Neural cell (in vitro differentiated cells): ENCODE data around the gene KL. TPM values are rescaled to one million over a fixed set of nuclear protein-coding genes. Genes with fewer than 3 reads are reported as not detected.

Source experiments
- H2AFZ ChIP-seq: fragments of 200-600, 300-800 bp; sonication (generic), shearing (Covaris generic); 2 replicates; pipeline ENCODE4 v1.6.0; 2014; ENCODE audit warnings: low read depth, mild to moderate bottlenecking, antibody characterized with exemption, low read length, moderate library complexity
- H3F3A ChIP-seq: fragments of 200-600 bp; shearing (Covaris generic); 2 replicates; pipeline ENCODE4 v1.6.1; 2016; ENCODE audit warnings: mild to moderate bottlenecking, moderate library complexity, mixed read lengths, antibody characterized with exemption, low read length; ENCODE audit not compliant: insufficient read depth, poor library complexity, severe bottlenecking
- H3K27ac ChIP-seq: fragments of 200-600, 300-800 bp; sonication (generic), shearing (Covaris generic); 2 replicates; pipeline ENCODE4 v1.5.1; 2014; ENCODE audit warnings: mild to moderate bottlenecking, low read length, moderate library complexity
- H3K27me3 ChIP-seq: fragments of 300-800, 200-600 bp; sonication (generic), shearing (Covaris generic); 2 replicates; pipeline ENCODE4 v1.6.0; 2014; ENCODE audit warnings: mild to moderate bottlenecking, low read depth, low read length, moderate library complexity; ENCODE audit not compliant: insufficient read depth
- H3K36me3 ChIP-seq: fragments of 300-800, 200-600 bp; sonication (generic), shearing (Covaris generic); 2 replicates; pipeline ENCODE4 v1.5.1; 2014; ENCODE audit warnings: mild to moderate bottlenecking, antibody characterized with exemption, low read length, moderate library complexity; ENCODE audit not compliant: insufficient read depth
- H3K4me2 ChIP-seq: fragments of 300-800, 200-600 bp; sonication (generic), shearing (Covaris generic); 2 replicates; pipeline ENCODE4 v1.6.0; 2014; ENCODE audit warnings: mild to moderate bottlenecking, low read length
- H3K4me3 ChIP-seq: fragments of 300-800, 200-600 bp; sonication (generic), shearing (Covaris generic); 2 replicates; pipeline ENCODE4 v1.5.1; 2014; ENCODE audit warnings: mild to moderate bottlenecking, low read length, moderate library complexity
- H3K79me2 ChIP-seq: fragments of 200-600 bp; shearing (Covaris generic); replicated peaks from 2 replicates; pipeline ENCODE4 v1.6.0; 2014; ENCODE audit warnings: mild to moderate bottlenecking, low read length, moderate library complexity; ENCODE audit not compliant: insufficient read depth
- H3K9ac ChIP-seq: fragments of 300-800, 200-600 bp; sonication (generic), shearing (Covaris generic); 2 replicates; pipeline ENCODE4 v1.6.1; 2016; ENCODE audit warnings: mild to moderate bottlenecking, low read length, mixed read lengths
- H3K9me2 ChIP-seq: fragments of 200-600 bp; shearing (Covaris generic); 2 replicates; pipeline ENCODE4 v1.6.1; 2016; ENCODE audit warnings: mild to moderate bottlenecking, low read length, mixed read lengths; ENCODE audit not compliant: insufficient read depth
- H3K9me3 ChIP-seq: fragments of 200-600, 300-800 bp; sonication (generic), shearing (Covaris generic); 2 replicates; pipeline ENCODE4 v1.6.1; 2016; ENCODE audit warnings: mild to moderate bottlenecking, mixed run types, low read length, moderate library complexity, mixed read lengths
- H4K20me1 ChIP-seq: fragments of 200-600 bp; shearing (Covaris generic); 2 replicates; pipeline ENCODE4 v1.6.1; 2016; ENCODE audit warnings: mild to moderate bottlenecking, mixed run types; ENCODE audit not compliant: insufficient read depth
- EP300 ChIP-seq: fragments of 450-650 bp; conservative IDR thresholded peaks from 2 replicates; pipeline ENCODE4 v1.6.1; 2014; ENCODE audit warnings: antibody characterized with exemption, mild to moderate bottlenecking, moderate library complexity; ENCODE audit not compliant: poor library complexity, severe bottlenecking
- EZH2 ChIP-seq: fragments of 200-600, 300-800 bp; shearing (Covaris generic), sonication (generic); IDR thresholded peaks from 2 replicates; pipeline ENCODE4 v1.6.1; 2014; ENCODE audit warnings: antibody characterized with exemption, low read length, borderline replicate concordance, mild to moderate bottlenecking; ENCODE audit not compliant: insufficient read depth, poor library complexity, severe bottlenecking
- MXI1 ChIP-seq: fragments of 450-650 bp; conservative IDR thresholded peaks from 2 replicates; pipeline ENCODE4 v1.6.1; 2014; ENCODE audit warnings: antibody characterized with exemption, mild to moderate bottlenecking; ENCODE audit not compliant: poor library complexity, severe bottlenecking
- POLR2AphosphoS5 ChIP-seq: IDR thresholded peaks from 2 replicates; pipeline ENCODE4 v1.6.1; 2012
- RAD21 ChIP-seq: fragments of 450-650 bp; conservative IDR thresholded peaks from 2 replicates; pipeline ENCODE4 v1.6.1; 2014; ENCODE audit warnings: antibody characterized with exemption, mild to moderate bottlenecking, moderate library complexity
- SMC3 ChIP-seq: fragments of 450-650 bp; conservative IDR thresholded peaks from 2 replicates; pipeline ENCODE4 v1.6.1; 2014; ENCODE audit warnings: antibody characterized with exemption, mild to moderate bottlenecking, moderate library complexity; ENCODE audit not compliant: poor library complexity
- TAF1 ChIP-seq: IDR thresholded peaks from 2 replicates; pipeline ENCODE4 v1.6.1; 2012; ENCODE audit warnings: low read depth
- polyA plus RNA-seq: library from polyadenylated mRNA; depleted of rRNA; stranded (reverse); fragments of >200 nt; gene quantifications from 2 replicates; pipeline ENCODE4 v1.2.3, GENCODE V29; 2014
- TF ChIP-seq, protein P1 (sequence below): IDR thresholded peaks from 2 replicates; pipeline ENCODE4 v1.6.1; 2012; ENCODE audit warnings: borderline replicate concordance
- TF ChIP-seq, protein P2 (sequence below): fragments of 450-650 bp; IDR thresholded peaks from 2 replicates; pipeline ENCODE4 v1.5.1; 2014; ENCODE audit warnings: antibody characterized with exemption, mild to moderate bottlenecking, moderate library complexity; ENCODE audit not compliant: poor library complexity, severe bottlenecking

Gene KL
- polyA plus RNA-seq, 1 donor from 2014 or later, result 0.09 TPM

DNA sequence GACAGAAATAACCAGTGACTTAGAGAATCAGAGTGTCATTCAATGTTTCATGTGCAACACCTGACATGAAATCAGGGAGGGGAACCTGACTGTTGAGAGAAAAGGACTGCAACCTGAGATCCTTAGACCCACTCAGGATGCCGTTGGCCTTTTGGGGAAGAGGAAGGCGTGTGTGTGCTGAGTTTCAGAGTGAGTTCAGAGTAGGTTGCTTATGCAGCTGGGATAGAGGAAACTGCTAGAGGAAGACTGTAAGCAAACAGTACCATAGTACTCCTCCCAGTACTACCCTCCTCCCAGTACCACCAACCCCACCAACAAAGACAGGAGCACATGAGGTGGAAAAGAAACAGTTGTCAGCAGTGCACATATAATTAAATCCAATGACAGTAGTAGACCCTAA lies 63.7 kb downstream of the KL start:
- H3K36me3 ChIP-seq, result no peaks in the 10 kb centered on the region
- no peaks in the 10 kb centered on the region for H4K20me1 ChIP-seq
- no peak overlapping the region for H2AFZ ChIP-seq
- no peak overlapping the region for H3K4me3 ChIP-seq
- H3K27me3 ChIP-seq, result no peaks in the 10 kb centered on the region
- H3K9ac ChIP-seq, result no peak overlapping the region
- no peak overlapping the region for H3K27ac ChIP-seq
- H3F3A ChIP-seq, result no peaks in the 10 kb centered on the region
- no peaks in the 10 kb centered on the region for H3K79me2 ChIP-seq
- no peaks in the 10 kb centered on the region for H3K9me3 ChIP-seq
- no peak for TF ChIP-seq EP300
- TF ChIP-seq, protein P1, sequence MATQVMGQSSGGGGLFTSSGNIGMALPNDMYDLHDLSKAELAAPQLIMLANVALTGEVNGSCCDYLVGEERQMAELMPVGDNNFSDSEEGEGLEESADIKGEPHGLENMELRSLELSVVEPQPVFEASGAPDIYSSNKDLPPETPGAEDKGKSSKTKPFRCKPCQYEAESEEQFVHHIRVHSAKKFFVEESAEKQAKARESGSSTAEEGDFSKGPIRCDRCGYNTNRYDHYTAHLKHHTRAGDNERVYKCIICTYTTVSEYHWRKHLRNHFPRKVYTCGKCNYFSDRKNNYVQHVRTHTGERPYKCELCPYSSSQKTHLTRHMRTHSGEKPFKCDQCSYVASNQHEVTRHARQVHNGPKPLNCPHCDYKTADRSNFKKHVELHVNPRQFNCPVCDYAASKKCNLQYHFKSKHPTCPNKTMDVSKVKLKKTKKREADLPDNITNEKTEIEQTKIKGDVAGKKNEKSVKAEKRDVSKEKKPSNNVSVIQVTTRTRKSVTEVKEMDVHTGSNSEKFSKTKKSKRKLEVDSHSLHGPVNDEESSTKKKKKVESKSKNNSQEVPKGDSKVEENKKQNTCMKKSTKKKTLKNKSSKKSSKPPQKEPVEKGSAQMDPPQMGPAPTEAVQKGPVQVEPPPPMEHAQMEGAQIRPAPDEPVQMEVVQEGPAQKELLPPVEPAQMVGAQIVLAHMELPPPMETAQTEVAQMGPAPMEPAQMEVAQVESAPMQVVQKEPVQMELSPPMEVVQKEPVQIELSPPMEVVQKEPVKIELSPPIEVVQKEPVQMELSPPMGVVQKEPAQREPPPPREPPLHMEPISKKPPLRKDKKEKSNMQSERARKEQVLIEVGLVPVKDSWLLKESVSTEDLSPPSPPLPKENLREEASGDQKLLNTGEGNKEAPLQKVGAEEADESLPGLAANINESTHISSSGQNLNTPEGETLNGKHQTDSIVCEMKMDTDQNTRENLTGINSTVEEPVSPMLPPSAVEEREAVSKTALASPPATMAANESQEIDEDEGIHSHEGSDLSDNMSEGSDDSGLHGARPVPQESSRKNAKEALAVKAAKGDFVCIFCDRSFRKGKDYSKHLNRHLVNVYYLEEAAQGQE, result no peak
- no peak for TF ChIP-seq TAF1
- no peak for TF ChIP-seq MXI1
- TF ChIP-seq RAD21, result no peak
- TF ChIP-seq EZH2, result no peak
- TF ChIP-seq POLR2AphosphoS5, result no peak
- TF ChIP-seq, protein P2, sequence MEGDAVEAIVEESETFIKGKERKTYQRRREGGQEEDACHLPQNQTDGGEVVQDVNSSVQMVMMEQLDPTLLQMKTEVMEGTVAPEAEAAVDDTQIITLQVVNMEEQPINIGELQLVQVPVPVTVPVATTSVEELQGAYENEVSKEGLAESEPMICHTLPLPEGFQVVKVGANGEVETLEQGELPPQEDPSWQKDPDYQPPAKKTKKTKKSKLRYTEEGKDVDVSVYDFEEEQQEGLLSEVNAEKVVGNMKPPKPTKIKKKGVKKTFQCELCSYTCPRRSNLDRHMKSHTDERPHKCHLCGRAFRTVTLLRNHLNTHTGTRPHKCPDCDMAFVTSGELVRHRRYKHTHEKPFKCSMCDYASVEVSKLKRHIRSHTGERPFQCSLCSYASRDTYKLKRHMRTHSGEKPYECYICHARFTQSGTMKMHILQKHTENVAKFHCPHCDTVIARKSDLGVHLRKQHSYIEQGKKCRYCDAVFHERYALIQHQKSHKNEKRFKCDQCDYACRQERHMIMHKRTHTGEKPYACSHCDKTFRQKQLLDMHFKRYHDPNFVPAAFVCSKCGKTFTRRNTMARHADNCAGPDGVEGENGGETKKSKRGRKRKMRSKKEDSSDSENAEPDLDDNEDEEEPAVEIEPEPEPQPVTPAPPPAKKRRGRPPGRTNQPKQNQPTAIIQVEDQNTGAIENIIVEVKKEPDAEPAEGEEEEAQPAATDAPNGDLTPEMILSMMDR, result no peak
- TF ChIP-seq SMC3, result no peak
- no peaks in the 10 kb centered on the region for H3K9me2 ChIP-seq
- no peak overlapping the region for H3K4me2 ChIP-seq

DNA sequence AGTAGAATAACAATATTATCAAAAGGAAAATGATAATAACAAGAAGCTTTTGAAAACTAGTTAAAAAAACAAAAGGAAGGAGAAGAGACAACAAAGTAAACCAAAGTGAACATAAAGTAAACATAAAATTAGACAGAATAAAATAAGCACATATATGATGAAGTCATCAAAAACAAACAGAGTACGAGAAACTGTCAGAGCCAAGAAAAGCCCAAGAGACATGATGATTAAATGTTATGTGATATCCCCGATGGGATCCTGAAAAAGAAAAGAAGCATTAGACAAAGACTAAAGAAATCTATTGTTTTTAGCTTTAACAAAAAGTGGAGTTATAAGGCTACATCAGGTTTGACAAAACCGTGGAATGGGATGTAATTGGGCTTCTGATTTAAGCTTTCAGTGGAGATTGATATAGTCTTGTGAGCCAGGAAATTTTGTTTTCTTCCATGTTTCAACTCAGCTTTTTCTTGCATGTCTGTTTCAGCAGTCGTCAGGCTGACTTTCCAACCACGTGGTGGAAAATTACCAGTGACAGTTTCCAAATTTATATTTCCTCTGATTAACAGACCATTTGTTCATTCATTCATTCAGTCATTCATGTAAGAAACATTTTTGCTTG lies 64.9 kb downstream of the KL start:
- Histone ChIP-seq H4K20me1 (no peaks in the 10 kb centered on the region), H3K27ac (no peak overlapping the region), H3F3A (no peaks in the 10 kb centered on the region), H3K9me2 (no peaks in the 10 kb centered on the region), H3K27me3 (no peaks in the 10 kb centered on the region), H3K4me3 (no peak overlapping the region), H3K9ac (no peak overlapping the region), H3K36me3 (no peaks in the 10 kb centered on the region), H3K9me3 (no peaks in the 10 kb centered on the region), H3K79me2 (no peaks in the 10 kb centered on the region), H2AFZ (no peak overlapping the region), H3K4me2 (no peak overlapping the region)
- TF ChIP-seq, protein P2, result no peak
- TF ChIP-seq, protein P1, result no peak
- TF ChIP-seq POLR2AphosphoS5, result no peak
- no peak for TF ChIP-seq SMC3
- TF ChIP-seq MXI1, result no peak
- no peak for TF ChIP-seq TAF1
- TF ChIP-seq EP300, result no peak
